ENCODE results near the gene CACNA1C. TPM values are rescaled to one million over a fixed set of nuclear protein-coding genes. Genes with fewer than 3 reads are reported as not detected.

Gene CACNA1C
- total RNA-seq, 1 donor from 2014 or later, result 102 TPM

DNA sequence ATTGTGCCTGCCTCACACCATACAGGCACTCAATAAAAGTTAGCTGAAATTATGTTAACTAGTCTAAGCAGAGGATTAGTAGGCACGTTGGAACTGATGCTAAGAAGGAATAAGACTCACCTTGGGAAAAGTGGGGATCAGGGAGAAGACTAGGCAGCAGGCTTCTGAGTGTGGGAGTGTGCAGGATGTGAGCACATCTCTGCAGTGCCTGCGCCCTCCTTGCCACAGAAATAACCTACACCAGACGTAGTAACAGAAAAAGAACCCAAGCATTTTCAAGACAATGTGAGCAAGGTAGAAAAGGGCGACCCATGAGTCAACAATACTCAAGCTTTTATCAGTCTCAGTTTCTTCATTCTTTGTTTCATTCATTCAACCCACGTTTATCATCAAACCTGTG is 113.9 kb downstream of the CACNA1C start:
- H3K36me3 ChIP-seq, result no peaks in the 10 kb centered on the region
- no peak for DNase-seq (ENCODE audit: low spot score in 2 of 2)
- peak overlapping the region; percentile 88 to 92 for H3K27ac ChIP-seq
- peaks cover 21 to 54% of the 10 kb centered on the region in 2 donors for H3K4me1 ChIP-seq
- H3K27me3 ChIP-seq, result no peaks in the 10 kb centered on the region
- peaks cover 0 to 8% of the 10 kb centered on the region in 2 donors for H3K9me3 ChIP-seq
- TF ChIP-seq, protein P1, sequence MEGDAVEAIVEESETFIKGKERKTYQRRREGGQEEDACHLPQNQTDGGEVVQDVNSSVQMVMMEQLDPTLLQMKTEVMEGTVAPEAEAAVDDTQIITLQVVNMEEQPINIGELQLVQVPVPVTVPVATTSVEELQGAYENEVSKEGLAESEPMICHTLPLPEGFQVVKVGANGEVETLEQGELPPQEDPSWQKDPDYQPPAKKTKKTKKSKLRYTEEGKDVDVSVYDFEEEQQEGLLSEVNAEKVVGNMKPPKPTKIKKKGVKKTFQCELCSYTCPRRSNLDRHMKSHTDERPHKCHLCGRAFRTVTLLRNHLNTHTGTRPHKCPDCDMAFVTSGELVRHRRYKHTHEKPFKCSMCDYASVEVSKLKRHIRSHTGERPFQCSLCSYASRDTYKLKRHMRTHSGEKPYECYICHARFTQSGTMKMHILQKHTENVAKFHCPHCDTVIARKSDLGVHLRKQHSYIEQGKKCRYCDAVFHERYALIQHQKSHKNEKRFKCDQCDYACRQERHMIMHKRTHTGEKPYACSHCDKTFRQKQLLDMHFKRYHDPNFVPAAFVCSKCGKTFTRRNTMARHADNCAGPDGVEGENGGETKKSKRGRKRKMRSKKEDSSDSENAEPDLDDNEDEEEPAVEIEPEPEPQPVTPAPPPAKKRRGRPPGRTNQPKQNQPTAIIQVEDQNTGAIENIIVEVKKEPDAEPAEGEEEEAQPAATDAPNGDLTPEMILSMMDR (IDR thresholded peaks at IDR 0.05), result no peak
- H3K4me3 ChIP-seq, result no peak overlapping the region
- intact Hi-C loops (cut with DNase I), result no loop called here

DNA sequence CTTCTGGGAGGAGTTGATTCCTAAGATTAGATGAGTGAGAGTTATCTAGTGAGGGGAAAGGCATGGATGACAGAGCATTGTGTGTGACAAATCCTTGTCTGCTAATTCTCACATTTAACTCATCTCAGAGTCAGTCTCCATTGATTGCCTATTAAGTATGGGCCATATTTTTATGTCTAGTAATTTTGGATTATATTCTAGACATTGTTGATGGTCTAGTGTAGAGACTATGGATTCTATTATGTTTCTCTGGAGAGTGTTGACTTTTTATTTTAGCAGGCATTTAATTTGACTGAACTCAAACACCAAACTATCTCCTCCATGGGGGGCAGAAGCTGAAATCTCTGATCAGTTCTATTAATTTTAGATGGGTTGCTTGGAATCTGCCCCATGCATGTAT is 114.4 kb downstream of the CACNA1C start:
- peaks cover 0 to 8% of the 10 kb centered on the region in 2 donors for H3K9me3 ChIP-seq
- H3K36me3 ChIP-seq, result no peaks in the 10 kb centered on the region
- TF ChIP-seq, protein P1 (IDR thresholded peaks at IDR 0.05), result no peak
- H3K4me1 ChIP-seq, result peaks cover 16 to 49% of the 10 kb centered on the region in 2 donors
- intact Hi-C loops (cut with DNase I), result no loop called here
- H3K27me3 ChIP-seq, result no peaks in the 10 kb centered on the region
- no peak overlapping the region for H3K4me3 ChIP-seq
- no peak for DNase-seq (ENCODE audit: low spot score in 2 of 2)
- H3K27ac ChIP-seq, result no peak overlapping the region

DNA sequence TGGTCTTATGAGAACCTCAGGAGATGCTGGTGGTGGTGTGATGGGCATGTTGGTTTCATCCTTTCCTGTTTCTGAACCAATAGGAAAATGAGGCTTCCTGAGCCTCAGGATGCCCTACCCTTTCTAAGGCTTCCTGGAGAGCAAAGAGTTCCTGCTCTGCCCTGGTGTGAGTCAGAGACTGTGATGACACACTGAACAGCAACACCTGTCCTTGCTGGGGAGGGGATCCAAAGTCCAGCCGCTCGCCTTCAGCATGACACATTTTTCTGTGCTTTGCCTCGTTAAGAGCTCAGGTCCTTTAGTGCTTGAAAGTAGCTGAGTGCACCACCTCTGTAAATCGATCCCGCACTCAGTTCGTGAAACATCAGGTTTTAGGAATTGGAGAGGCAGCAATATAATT is 116.0 kb downstream of the CACNA1C start:
- intact Hi-C loops (cut with DNase I), result no loop called here
- no peak overlapping the region for H3K4me3 ChIP-seq
- DNase-seq (ENCODE audit: low spot score in 2 of 2), result no peak
- no peaks in the 10 kb centered on the region for H3K36me3 ChIP-seq
- peaks cover 10 to 38% of the 10 kb centered on the region in 2 donors for H3K4me1 ChIP-seq
- H3K27me3 ChIP-seq, result no peaks in the 10 kb centered on the region
- peak overlapping the region; percentile 56 to 76 for H3K27ac ChIP-seq
- H3K9me3 ChIP-seq, result peaks cover 0 to 8% of the 10 kb centered on the region in 2 donors
- TF ChIP-seq, protein P1 (IDR thresholded peaks at IDR 0.05), result no peak

DNA sequence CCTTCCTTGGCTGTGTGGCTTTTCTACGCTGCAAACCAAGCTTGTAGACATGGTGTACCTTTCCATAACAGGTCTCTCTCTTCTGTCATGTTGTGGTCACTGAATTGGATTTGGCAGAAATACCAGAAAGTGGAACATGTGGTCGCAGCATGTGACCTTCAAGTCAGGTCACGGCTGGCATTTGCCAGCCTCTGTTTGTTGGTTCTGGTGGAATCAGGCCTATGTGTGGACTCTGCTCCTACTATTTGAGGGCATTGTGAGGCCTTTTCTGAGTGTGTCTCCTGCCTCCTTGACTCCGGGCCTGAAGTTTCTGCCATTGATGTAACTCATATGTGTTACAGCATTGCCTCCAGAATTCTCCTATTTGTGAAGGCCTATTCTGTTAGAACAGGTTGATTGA is 116.7 kb downstream of the CACNA1C start:
- H3K4me3 ChIP-seq, result no peak overlapping the region
- peaks cover 10 to 31% of the 10 kb centered on the region in 2 donors for H3K4me1 ChIP-seq

DNA sequence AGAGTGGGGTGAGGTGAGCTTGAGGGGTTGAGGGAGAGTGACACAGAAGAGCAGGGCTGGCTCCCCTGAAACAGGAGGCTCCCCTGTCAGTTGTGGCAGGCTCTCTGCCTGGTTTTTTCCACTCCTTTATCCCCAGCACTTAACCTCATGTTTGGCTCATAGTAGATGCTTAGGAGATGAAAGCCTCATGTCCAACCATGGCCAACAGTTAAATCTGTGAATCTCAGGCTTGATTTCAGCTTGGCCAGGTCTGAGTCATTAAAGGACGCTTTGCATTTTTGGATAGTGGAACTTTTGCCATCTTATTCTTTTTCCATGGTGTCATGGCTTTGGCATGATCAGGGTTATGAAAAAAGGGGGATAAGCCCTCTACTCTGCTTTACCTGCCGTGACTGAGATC is 117.2 kb downstream of the CACNA1C start:
- no peak for DNase-seq (ENCODE audit: low spot score in 2 of 2)
- peak overlapping the region; percentile 56 to 76 for H3K27ac ChIP-seq

More for the DNA sequence above, 116.7 kb downstream of the CACNA1C start:
- no peaks in the 10 kb centered on the region for H3K27me3 ChIP-seq
- intact Hi-C loops (cut with DNase I), result no loop called here
- H3K9me3 ChIP-seq, result peaks cover 0 to 8% of the 10 kb centered on the region in 2 donors
- TF ChIP-seq, protein P1 (IDR thresholded peaks at IDR 0.05), result no peak
- DNase-seq (ENCODE audit: low spot score in 2 of 2), result no peak
- no peaks in the 10 kb centered on the region for H3K36me3 ChIP-seq
- peak overlapping the region; percentile 56 to 76 for H3K27ac ChIP-seq

More for the DNA sequence above, 117.2 kb downstream of the CACNA1C start:
- intact Hi-C loops (cut with DNase I), result no loop called here
- peaks cover 0 to 8% of the 10 kb centered on the region in 2 donors for H3K9me3 ChIP-seq
- TF ChIP-seq, protein P1 (IDR thresholded peaks at IDR 0.05), result no peak
- no peaks in the 10 kb centered on the region for H3K27me3 ChIP-seq
- no peaks in the 10 kb centered on the region for H3K36me3 ChIP-seq
- no peak overlapping the region for H3K4me3 ChIP-seq
- peaks cover 10 to 27% of the 10 kb centered on the region in 2 donors for H3K4me1 ChIP-seq
